OCI-LY3 (cell line): ENCODE data around the gene CHCHD1.

Source experiments
- EZH2phosphoT487 ChIP-seq: fragments of 200-600 bp; shearing (Covaris generic); IDR thresholded peaks from 2 replicates; pipeline ENCODE4 v1.6.1; 2018; ENCODE audit warnings: antibody characterized with exemption, mixed run types, low read depth
- TF ChIP-seq, protein P1 (sequence below): fragments of 200-600, 300-600 bp; sonication (generic); IDR thresholded peaks from 2 replicates; pipeline ENCODE4 v1.5.1; 2014; ENCODE audit warnings: antibody characterized with exemption, low read length, low read depth

DNA sequence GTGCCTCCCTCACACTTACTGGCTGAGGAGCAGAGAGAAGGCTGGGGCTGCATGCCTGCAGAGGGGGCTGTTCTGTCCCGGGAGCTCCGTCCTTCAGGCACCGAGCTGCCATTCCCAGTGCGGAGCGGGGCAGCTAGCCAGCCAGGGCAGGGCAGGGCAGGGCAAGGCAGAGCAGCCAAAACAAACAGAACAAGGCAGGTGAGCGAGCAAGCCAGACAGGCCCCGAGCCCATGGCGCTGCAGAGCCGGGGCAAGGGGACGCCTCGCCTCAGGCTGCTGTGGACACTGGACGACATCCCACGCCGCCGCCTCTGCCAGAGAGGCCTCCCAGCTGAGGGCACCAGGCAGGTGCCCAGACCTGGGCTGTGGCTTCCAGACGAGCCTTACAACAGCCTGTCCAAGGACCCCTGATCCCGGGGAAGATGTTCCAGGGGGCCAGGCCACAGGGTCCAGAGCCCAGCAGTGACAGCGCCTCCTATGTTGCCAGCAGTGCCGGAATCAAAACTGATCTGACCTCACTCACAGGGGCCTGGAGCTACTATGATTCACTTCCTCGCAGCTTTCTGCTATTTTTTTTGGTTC is 37.8 kb downstream of the CHCHD1 start:
- TF ChIP-seq, protein P1, sequence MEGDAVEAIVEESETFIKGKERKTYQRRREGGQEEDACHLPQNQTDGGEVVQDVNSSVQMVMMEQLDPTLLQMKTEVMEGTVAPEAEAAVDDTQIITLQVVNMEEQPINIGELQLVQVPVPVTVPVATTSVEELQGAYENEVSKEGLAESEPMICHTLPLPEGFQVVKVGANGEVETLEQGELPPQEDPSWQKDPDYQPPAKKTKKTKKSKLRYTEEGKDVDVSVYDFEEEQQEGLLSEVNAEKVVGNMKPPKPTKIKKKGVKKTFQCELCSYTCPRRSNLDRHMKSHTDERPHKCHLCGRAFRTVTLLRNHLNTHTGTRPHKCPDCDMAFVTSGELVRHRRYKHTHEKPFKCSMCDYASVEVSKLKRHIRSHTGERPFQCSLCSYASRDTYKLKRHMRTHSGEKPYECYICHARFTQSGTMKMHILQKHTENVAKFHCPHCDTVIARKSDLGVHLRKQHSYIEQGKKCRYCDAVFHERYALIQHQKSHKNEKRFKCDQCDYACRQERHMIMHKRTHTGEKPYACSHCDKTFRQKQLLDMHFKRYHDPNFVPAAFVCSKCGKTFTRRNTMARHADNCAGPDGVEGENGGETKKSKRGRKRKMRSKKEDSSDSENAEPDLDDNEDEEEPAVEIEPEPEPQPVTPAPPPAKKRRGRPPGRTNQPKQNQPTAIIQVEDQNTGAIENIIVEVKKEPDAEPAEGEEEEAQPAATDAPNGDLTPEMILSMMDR: no peak
- no peak for TF ChIP-seq EZH2phosphoT487
